Neutrophil (primary cell): ENCODE measurements around the gene BCR.

ENCODE experiments used
- H3K27ac ChIP-seq: fragments of 200-600 bp; sonication (generic); 2 replicates; pipeline ENCODE4 v1.5.1; 2016; ENCODE audit warnings: mild to moderate bottlenecking, moderate library complexity
- H3K27me3 ChIP-seq: fragments of 200-600 bp; sonication (generic); 2 replicates; pipeline ENCODE4 v1.6.0; 2016; ENCODE audit warnings: mild to moderate bottlenecking
- H3K36me3 ChIP-seq: fragments of 200-600 bp; sonication (generic); 2 replicates; pipeline ENCODE4 v1.5.1; 2017
- H3K4me1 ChIP-seq, 2 experiments: fragments of 200-600 bp in 1 of 2; sonication (generic) in 1 of 2; 1 replicate in 1 of 2; 2 replicates in 1 of 2; pipeline versions ENCODE4 v1.5.1 to v1.6.1; 2013 to 2016; ENCODE audit warnings: low read depth in 1 of 2, low read length in 1 of 2, mild to moderate bottlenecking in 1 of 2, moderate library complexity in 1 of 2; ENCODE audit not compliant: control insufficient read depth in 1 of 2, insufficient read depth in 1 of 2
- H3K4me3 ChIP-seq, 2 experiments: fragments of 200-600 bp in 1 of 2; sonication (generic) in 1 of 2; 1 replicate in 1 of 2; 2 replicates in 1 of 2; pipeline ENCODE4 v1.5.1; 2013 to 2016; ENCODE audit warnings: low read depth in 1 of 2, low read length in 1 of 2, mild to moderate bottlenecking in 1 of 2, moderate library complexity in 1 of 2
- H3K9me3 ChIP-seq: fragments of 200-600 bp; sonication (generic); 2 replicates; pipeline ENCODE4 v1.5.1; 2016
- TF ChIP-seq, protein P1 (sequence below): fragments of 200-600 bp; sonication (generic); IDR thresholded peaks from 2 replicates; pipeline ENCODE4 v1.5.1; 2016; ENCODE audit warnings: antibody characterized with exemption

The BCR gene

DNA sequence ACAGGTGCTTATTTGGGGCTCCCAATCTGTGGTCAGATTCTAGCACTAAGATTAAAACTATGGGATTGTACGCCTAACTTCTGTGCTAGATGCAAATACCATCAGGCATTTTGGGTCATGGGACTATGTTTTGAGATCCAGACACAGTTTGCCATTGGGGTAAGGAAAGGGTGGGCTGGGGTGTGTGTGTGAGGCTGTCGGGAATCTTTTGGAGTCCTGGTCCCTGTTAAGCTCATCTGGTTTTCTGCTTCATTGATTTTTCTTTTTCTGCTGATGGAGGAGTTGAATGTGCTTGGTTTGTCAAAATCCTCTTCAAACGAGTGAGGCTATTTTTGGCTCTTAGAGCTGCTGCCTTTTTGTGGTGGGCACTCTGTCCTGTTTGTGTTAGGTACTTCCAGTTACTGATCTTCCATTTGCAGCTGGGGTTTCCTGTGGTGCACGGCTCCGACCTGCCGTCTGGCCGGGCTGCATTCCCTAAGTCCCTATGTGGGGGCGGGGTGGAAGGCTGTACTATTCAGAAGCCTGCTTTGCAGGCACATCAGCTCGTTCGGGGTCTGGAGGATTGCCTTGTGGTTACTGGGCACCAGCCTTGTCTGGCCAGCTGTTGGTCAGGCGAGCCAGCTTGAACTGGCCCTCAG is 2.9 kb downstream of the BCR start:
- no peaks in the 10 kb centered on the region for H3K9me3 ChIP-seq
- H3K27ac ChIP-seq: no peak overlapping the region
- no peaks in the 10 kb centered on the region for H3K27me3 ChIP-seq
- TF ChIP-seq, protein P1, sequence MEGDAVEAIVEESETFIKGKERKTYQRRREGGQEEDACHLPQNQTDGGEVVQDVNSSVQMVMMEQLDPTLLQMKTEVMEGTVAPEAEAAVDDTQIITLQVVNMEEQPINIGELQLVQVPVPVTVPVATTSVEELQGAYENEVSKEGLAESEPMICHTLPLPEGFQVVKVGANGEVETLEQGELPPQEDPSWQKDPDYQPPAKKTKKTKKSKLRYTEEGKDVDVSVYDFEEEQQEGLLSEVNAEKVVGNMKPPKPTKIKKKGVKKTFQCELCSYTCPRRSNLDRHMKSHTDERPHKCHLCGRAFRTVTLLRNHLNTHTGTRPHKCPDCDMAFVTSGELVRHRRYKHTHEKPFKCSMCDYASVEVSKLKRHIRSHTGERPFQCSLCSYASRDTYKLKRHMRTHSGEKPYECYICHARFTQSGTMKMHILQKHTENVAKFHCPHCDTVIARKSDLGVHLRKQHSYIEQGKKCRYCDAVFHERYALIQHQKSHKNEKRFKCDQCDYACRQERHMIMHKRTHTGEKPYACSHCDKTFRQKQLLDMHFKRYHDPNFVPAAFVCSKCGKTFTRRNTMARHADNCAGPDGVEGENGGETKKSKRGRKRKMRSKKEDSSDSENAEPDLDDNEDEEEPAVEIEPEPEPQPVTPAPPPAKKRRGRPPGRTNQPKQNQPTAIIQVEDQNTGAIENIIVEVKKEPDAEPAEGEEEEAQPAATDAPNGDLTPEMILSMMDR: no peak
- peaks cover 67 to 74% of the 10 kb centered on the region in 2 experiments for H3K4me1 ChIP-seq
- peak overlapping the region; percentile 76 to 85 for H3K4me3 ChIP-seq
- no peaks in the 10 kb centered on the region for H3K36me3 ChIP-seq

DNA sequence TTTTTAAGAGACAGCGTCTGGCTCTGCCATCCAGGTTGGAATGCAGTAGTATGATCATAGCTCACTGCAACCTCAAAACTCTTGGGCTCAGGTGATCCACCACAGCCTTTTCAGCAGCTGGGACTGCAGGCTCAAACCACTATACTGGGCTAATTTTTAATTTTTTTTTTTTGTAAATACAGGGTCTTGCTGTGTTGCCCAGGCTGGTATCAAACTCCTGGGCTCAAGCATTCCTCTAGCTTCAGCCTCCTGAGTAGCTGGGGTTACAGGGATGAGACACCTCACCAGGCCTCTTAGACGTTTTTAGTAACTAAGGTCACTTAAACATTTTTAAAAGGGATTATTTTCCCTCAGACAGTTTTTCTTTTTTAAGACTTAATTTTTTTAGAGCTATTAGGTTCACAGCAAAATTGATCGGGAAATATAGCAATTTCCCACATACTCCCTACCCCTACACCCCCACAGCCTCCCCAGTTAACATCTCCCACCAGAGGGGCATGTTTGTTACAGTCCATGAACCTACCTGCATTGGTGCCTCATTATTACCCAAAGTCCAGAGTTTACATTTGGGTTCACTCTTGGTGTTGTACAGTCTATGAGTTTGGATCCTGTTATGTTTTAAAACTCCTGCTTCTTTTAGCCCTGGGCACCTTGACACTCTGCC is 3.9 kb downstream of the BCR start:
- H3K9me3 ChIP-seq: no peaks in the 10 kb centered on the region
- TF ChIP-seq, protein P1: no peak
- H3K4me1 ChIP-seq: peaks cover 63 to 66% of the 10 kb centered on the region in 2 experiments
- peak overlapping the region; percentile 84 for H3K27ac ChIP-seq
- no peaks in the 10 kb centered on the region for H3K27me3 ChIP-seq
- no peaks in the 10 kb centered on the region for H3K36me3 ChIP-seq
- peak overlapping the region; percentile 44 to 52 for H3K4me3 ChIP-seq

DNA sequence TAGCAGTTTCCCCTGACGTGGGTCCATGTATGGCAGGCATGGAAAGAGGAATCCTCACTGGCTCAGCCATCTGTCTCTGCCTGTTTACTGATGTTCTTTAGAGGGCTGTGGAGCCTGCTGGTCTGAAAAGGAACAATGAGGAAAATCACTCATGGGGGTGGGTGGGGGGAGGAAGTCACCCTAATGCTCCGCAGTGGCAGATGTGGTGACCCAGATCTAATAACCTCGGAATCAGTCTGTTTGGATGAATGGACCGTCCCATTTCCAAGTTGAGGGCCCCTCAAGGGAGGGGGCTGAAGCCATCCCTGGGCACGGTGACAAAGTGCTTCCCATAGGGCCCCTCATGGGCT is 4.4 kb downstream of the BCR start:
- H3K4me1 ChIP-seq: peaks cover 60 to 61% of the 10 kb centered on the region in 2 experiments
- no peaks in the 10 kb centered on the region for H3K36me3 ChIP-seq
- TF ChIP-seq, protein P1: no peak
- H3K4me3 ChIP-seq: peak overlapping the region; percentile 44 to 52
- H3K27me3 ChIP-seq: no peaks in the 10 kb centered on the region
- H3K27ac ChIP-seq: peak overlapping the region; percentile 84
- no peaks in the 10 kb centered on the region for H3K9me3 ChIP-seq

DNA sequence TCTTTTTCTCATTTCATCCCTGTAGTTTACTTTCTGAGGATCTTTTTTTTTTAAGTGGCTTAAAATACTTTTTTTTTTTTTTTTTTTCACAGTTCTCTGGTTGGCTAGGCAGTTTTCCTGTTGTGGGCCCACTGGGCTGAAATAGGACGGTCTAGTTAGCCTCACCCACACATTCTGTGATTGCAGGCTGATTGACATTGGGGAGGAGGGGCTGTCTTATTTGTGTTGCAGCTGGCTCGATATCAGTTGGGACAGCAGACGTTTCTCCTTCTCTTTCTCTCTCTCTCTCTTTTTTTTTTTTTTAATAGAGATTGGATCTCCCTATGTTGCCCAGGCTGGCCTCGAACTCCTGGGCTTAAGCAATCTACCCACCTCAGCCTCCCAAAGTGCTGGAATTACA is 6.9 kb downstream of the BCR start:
- Histone ChIP-seq H3K9me3 (no peaks in the 10 kb centered on the region), H3K27ac (no peak overlapping the region), H3K27me3 (no peaks in the 10 kb centered on the region), H3K4me3 (no peak overlapping the region), H3K4me1 (peaks cover 44 to 46% of the 10 kb centered on the region in 2 experiments), H3K36me3 (peaks cover 5% of the 10 kb centered on the region)
- TF ChIP-seq, protein P1: no peak

DNA sequence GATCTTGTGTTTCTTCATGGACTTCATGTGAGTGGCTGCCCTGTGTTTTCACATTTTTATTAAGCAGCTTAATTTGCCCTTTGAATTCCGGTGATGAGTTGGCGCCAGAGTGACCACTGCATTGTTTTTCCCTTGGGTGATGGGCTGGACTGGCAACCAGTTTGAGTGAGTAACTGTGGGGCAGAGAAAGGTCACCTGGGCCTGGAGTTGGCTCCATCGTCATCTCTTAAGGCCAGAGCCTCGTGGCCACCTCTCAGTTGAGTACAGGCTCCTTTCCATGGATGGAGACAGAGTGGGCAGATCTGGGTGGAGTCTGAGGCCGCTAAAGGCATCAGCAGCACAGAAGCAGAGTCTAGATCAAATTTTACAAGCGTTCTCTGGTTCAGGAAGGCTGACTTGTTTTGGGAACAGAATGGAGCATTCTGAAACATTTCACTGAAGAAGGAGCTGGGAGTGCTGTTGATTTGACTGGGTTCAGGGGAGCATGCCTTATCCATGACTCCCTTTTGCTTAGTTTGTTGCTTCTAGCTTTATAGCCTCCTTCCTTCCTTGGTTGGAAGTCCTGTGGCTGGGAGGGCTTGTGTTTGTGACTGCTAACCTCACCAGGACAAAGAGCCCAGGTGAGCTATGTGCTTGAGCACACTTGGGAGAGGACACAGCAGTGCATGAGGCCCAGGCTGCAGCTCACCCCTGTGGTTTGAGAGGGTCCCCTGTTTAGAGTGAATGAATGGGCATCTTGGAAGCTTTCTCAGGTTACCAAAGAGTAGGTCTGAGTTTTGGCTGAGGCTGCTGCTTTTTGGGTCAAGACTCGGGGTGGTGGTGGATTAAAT is 7.8 kb downstream of the BCR start:
- Histone ChIP-seq H3K27me3 (no peaks in the 10 kb centered on the region), H3K27ac (no peak overlapping the region), H3K36me3 (peaks cover 8% of the 10 kb centered on the region), H3K4me3 (no peak overlapping the region), H3K4me1 (peaks cover 36 to 37% of the 10 kb centered on the region in 2 experiments), H3K9me3 (no peaks in the 10 kb centered on the region)
- TF ChIP-seq, protein P1: no peak
